ENCODE results near the gene RNF141. TPM values are rescaled to one million over a fixed set of nuclear protein-coding genes. Genes with fewer than 3 reads are reported as not detected.

Gene RNF141
- polyA plus RNA-seq, 1 donor from 2014 or later: 79.2 TPM

DNA sequence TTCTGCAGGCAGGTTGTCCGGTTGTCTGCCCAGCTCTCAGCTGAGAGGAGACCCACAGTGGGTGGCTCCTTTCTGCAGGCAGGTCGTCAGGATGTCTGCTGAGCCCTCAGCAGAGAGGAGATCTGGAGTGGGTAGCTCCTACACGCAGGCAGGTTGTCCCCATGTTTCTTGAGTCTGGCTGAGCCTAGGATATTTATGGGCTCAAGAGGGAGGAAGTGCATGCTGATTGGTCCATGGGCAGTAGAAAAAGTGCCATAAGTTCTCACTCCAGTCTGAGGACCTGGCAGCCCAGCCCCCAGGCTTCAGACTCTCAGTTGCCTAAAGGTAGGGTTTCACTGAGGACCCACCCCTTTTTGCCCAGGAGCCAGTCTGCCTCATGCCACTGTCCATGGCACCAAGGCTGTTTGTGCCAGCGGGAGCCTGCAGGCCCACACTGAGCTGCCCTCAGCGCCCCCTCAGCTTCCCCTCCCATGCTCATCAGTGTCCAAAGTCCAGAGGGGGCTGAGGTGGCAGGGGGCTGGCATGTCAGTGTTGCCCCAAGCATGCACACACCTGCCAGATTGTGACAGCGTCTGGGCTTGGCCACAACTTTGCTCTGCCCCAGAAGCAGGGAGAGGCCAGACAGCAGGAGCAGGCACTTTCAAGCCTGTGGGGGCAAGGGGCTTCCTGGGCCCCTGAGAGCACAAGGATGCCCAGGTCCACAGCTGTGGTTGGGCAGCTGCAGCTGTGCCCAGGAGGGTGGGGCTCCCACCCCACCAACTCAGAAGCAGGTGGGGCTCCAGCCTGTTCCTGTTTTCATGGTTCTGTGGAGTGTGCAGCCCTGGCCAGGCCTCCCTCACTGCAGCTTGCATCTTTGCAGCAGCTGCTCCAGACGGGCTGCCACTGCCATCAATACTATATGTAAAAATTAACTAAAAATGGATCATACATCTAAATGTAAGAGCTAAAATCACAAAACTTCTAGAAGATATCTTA lies 3.8 kb upstream of the RNF141 start:
- Histone ChIP-seq H4K20me1 (ENCODE audit: insufficient read depth) (no peaks in the 10 kb centered on the region), H3K27ac (ENCODE audit: low read length) (no peak overlapping the region), H3K36me3 (ENCODE audit: insufficient read depth, low read length) (no peaks in the 10 kb centered on the region), H3K9me3 (ENCODE audit: low read length) (no peaks in the 10 kb centered on the region), H3K4me3 (ENCODE audit: low read length) (no peak overlapping the region), H2AFZ (ENCODE audit: low read depth, low read length) (no peak overlapping the region), H3K27me3 (ENCODE audit: insufficient read depth, low read depth, low read length) (no peaks in the 10 kb centered on the region), H3K9me2 (ENCODE audit: insufficient read depth, low read length) (no peaks in the 10 kb centered on the region), H3K9ac (ENCODE audit: low read length) (no peak overlapping the region), H3K79me2 (replicated peaks; ENCODE audit: insufficient read depth, low read length) (peaks cover 2% of the 10 kb centered on the region), H3F3A (ENCODE audit: insufficient read depth, low read length, poor library complexity, severe bottlenecking) (no peaks in the 10 kb centered on the region), H3K4me2 (ENCODE audit: low read length) (no peak overlapping the region)
- TF ChIP-seq MXI1 (conservative IDR thresholded peaks at IDR 0.05; ENCODE audit: poor library complexity, severe bottlenecking) (no peak), RAD21 (conservative IDR thresholded peaks at IDR 0.05) (no peak), EP300 (conservative IDR thresholded peaks at IDR 0.05; ENCODE audit: poor library complexity, severe bottlenecking) (no peak), TAF1 (IDR thresholded peaks at IDR 0.05; ENCODE audit: low read depth) (no peak), POLR2AphosphoS5 (IDR thresholded peaks at IDR 0.05) (no peak), SMC3 (conservative IDR thresholded peaks at IDR 0.05; ENCODE audit: poor library complexity) (no peak), EZH2 (IDR thresholded peaks at IDR 0.05; ENCODE audit: borderline replicate concordance, insufficient read depth, low read length, poor library complexity, severe bottlenecking) (no peak)
- TF ChIP-seq, protein P1, sequence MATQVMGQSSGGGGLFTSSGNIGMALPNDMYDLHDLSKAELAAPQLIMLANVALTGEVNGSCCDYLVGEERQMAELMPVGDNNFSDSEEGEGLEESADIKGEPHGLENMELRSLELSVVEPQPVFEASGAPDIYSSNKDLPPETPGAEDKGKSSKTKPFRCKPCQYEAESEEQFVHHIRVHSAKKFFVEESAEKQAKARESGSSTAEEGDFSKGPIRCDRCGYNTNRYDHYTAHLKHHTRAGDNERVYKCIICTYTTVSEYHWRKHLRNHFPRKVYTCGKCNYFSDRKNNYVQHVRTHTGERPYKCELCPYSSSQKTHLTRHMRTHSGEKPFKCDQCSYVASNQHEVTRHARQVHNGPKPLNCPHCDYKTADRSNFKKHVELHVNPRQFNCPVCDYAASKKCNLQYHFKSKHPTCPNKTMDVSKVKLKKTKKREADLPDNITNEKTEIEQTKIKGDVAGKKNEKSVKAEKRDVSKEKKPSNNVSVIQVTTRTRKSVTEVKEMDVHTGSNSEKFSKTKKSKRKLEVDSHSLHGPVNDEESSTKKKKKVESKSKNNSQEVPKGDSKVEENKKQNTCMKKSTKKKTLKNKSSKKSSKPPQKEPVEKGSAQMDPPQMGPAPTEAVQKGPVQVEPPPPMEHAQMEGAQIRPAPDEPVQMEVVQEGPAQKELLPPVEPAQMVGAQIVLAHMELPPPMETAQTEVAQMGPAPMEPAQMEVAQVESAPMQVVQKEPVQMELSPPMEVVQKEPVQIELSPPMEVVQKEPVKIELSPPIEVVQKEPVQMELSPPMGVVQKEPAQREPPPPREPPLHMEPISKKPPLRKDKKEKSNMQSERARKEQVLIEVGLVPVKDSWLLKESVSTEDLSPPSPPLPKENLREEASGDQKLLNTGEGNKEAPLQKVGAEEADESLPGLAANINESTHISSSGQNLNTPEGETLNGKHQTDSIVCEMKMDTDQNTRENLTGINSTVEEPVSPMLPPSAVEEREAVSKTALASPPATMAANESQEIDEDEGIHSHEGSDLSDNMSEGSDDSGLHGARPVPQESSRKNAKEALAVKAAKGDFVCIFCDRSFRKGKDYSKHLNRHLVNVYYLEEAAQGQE (IDR thresholded peaks at IDR 0.05; ENCODE audit: borderline replicate concordance): no peak
- TF ChIP-seq, protein P2, sequence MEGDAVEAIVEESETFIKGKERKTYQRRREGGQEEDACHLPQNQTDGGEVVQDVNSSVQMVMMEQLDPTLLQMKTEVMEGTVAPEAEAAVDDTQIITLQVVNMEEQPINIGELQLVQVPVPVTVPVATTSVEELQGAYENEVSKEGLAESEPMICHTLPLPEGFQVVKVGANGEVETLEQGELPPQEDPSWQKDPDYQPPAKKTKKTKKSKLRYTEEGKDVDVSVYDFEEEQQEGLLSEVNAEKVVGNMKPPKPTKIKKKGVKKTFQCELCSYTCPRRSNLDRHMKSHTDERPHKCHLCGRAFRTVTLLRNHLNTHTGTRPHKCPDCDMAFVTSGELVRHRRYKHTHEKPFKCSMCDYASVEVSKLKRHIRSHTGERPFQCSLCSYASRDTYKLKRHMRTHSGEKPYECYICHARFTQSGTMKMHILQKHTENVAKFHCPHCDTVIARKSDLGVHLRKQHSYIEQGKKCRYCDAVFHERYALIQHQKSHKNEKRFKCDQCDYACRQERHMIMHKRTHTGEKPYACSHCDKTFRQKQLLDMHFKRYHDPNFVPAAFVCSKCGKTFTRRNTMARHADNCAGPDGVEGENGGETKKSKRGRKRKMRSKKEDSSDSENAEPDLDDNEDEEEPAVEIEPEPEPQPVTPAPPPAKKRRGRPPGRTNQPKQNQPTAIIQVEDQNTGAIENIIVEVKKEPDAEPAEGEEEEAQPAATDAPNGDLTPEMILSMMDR (IDR thresholded peaks at IDR 0.05; ENCODE audit: poor library complexity, severe bottlenecking): no peak

DNA sequence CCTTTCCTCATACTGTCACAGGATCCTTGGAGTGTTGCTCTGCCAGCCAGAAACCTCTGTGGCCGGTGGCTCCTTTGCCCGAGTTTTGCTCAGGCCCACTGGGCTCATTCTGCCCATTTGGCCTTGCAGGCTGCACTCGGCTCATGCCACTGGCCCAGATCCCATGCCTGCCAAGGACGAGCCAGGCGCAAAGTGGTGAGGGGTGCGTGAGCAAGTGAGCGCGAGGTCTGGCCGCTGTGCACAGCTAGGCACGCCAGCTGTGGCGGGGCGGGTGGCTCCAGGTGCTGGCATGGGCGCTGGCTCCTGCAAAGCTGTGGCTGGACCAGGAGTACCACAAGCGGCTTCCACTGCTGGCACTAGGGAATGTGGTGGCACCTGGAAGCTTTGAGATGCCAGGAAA lies 2.8 kb upstream of the RNF141 start:
- H3K9me3 ChIP-seq (ENCODE audit: low read length): no peaks in the 10 kb centered on the region
- TF ChIP-seq RAD21 (conservative IDR thresholded peaks at IDR 0.05): no peak
- no peak for TF ChIP-seq SMC3 (conservative IDR thresholded peaks at IDR 0.05; ENCODE audit: poor library complexity)
- TF ChIP-seq EZH2 (IDR thresholded peaks at IDR 0.05; ENCODE audit: borderline replicate concordance, insufficient read depth, low read length, poor library complexity, severe bottlenecking): no peak
- TF ChIP-seq, protein P2 (IDR thresholded peaks at IDR 0.05; ENCODE audit: poor library complexity, severe bottlenecking): no peak
- no peak for TF ChIP-seq EP300 (conservative IDR thresholded peaks at IDR 0.05; ENCODE audit: poor library complexity, severe bottlenecking)
- TF ChIP-seq, protein P1 (IDR thresholded peaks at IDR 0.05; ENCODE audit: borderline replicate concordance): no peak
- no peak for TF ChIP-seq MXI1 (conservative IDR thresholded peaks at IDR 0.05; ENCODE audit: poor library complexity, severe bottlenecking)
- TF ChIP-seq POLR2AphosphoS5 (IDR thresholded peaks at IDR 0.05): no peak
- TF ChIP-seq TAF1 (IDR thresholded peaks at IDR 0.05; ENCODE audit: low read depth): no peak

More for the DNA sequence above, 2.8 kb upstream of the RNF141 start:
- no peaks in the 10 kb centered on the region for H3K36me3 ChIP-seq (ENCODE audit: insufficient read depth, low read length)
- no peak overlapping the region for H3K27ac ChIP-seq (ENCODE audit: low read length)
- H3K9me2 ChIP-seq (ENCODE audit: insufficient read depth, low read length): no peaks in the 10 kb centered on the region
- no peaks in the 10 kb centered on the region for H4K20me1 ChIP-seq (ENCODE audit: insufficient read depth)
- H3K79me2 ChIP-seq (replicated peaks; ENCODE audit: insufficient read depth, low read length): peaks cover 4% of the 10 kb centered on the region
- no peak overlapping the region for H3K9ac ChIP-seq (ENCODE audit: low read length)
- no peaks in the 10 kb centered on the region for H3F3A ChIP-seq (ENCODE audit: insufficient read depth, low read length, poor library complexity, severe bottlenecking)
- no peak overlapping the region for H2AFZ ChIP-seq (ENCODE audit: low read depth, low read length)
- H3K4me3 ChIP-seq (ENCODE audit: low read length): no peak overlapping the region
- no peaks in the 10 kb centered on the region for H3K27me3 ChIP-seq (ENCODE audit: insufficient read depth, low read depth, low read length)
- H3K4me2 ChIP-seq (ENCODE audit: low read length): no peak overlapping the region

Data from neural cell (in vitro differentiated cells).